ENCODE data around the gene CNTFR.
A peak's percentile ranks its signal among the peaks of the same experiment; 100 is the strongest.

CNTFR gene

GRCh38 chr9:34562135-34562745 is 27.3 kb downstream of the CNTFR start:
- no peak overlapping the region for H2BK120ac ChIP-seq (ENCODE audit: low read depth, low read length)
- H3K4me1 ChIP-seq (ENCODE audit: control insufficient read depth, insufficient read depth, low read depth, low read length), result peaks cover 10% of the 10 kb centered on the region
- no peak overlapping the region for H2AK5ac ChIP-seq (ENCODE audit: low read length, severe bottlenecking)
- no peak overlapping the region for H2BK5ac ChIP-seq (ENCODE audit: low read depth, low read length, poor library complexity, severe bottlenecking)
- H3K27ac ChIP-seq (ENCODE audit: low read length, poor library complexity, severe bottlenecking), result no peak overlapping the region
- no peak overlapping the region for H3K14ac ChIP-seq (ENCODE audit: low read length in 2 of 2)
- no peak for DNase-seq
- H3K4ac ChIP-seq (ENCODE audit: low read depth in 1 of 2, low read length in 2 of 2), result no peak overlapping the region
- H2BK12ac ChIP-seq (ENCODE audit: low read length in 2 of 2), result no peak overlapping the region
- H3K9me3 ChIP-seq (ENCODE audit: control insufficient read depth, low read length), result peaks cover 7% of the 10 kb centered on the region
- peaks cover 35 to 98% of the 10 kb centered on the region in 2 experiments for H3K27me3 ChIP-seq (ENCODE audit: control insufficient read depth in 1 of 2, insufficient read depth in 1 of 2, low read length in 2 of 2)
- H3K18ac ChIP-seq (ENCODE audit: low read depth in 1 of 2, low read length in 2 of 2), result no peak overlapping the region
- no peaks in the 10 kb centered on the region for H3K36me3 ChIP-seq (ENCODE audit: control insufficient read depth in 1 of 2, insufficient read depth in 2 of 2, low read depth in 1 of 2, low read length in 2 of 2)
- no peak overlapping the region for H3K23ac ChIP-seq (ENCODE audit: low read length in 2 of 2)
- no peak overlapping the region for H3K4me2 ChIP-seq (ENCODE audit: low read length, poor library complexity, severe bottlenecking)
- H4K8ac ChIP-seq (ENCODE audit: low read length), result no peak overlapping the region
- no peak overlapping the region for H3K4me3 ChIP-seq (ENCODE audit: insufficient read depth in 1 of 2, low read depth in 1 of 2, low read length in 2 of 2)
- 69% methylated on average over 7 of the region's 7 CpGs for WGBS
- H2AFZ ChIP-seq (ENCODE audit: low read depth, low read length), result no peak overlapping the region
- no peak overlapping the region for H3K9ac ChIP-seq (ENCODE audit: low read length)
- no peak overlapping the region for H2BK15ac ChIP-seq (ENCODE audit: low read depth, poor library complexity, severe bottlenecking)
- H4K91ac ChIP-seq (ENCODE audit: low read length), result no peak overlapping the region
- no peaks in the 10 kb centered on the region for H3K79me1 ChIP-seq (replicated peaks; ENCODE audit: low read length, poor library complexity, severe bottlenecking)

- Histone ChIP-seq H3K36me3 (ENCODE audit: control insufficient read depth in 1 of 2, insufficient read depth in 2 of 2, low read depth in 1 of 2, low read length in 2 of 2) (no peaks in the 10 kb centered on the region), H3K79me1 (replicated peaks; ENCODE audit: low read length, poor library complexity, severe bottlenecking) (no peaks in the 10 kb centered on the region), H3K9me3 (ENCODE audit: control insufficient read depth, low read length) (peaks cover 7% of the 10 kb centered on the region), H2BK12ac (ENCODE audit: low read length in 2 of 2) (no peak overlapping the region), H3K4me2 (ENCODE audit: low read length, poor library complexity, severe bottlenecking) (no peak overlapping the region), H3K4me1 (ENCODE audit: control insufficient read depth, insufficient read depth, low read depth, low read length) (peaks cover 10% of the 10 kb centered on the region), H2AFZ (ENCODE audit: low read depth, low read length) (no peak overlapping the region), H3K14ac (ENCODE audit: low read length in 2 of 2) (peak overlapping the region in 1 of 2 experiments; percentile 72), H3K4ac (ENCODE audit: low read depth in 1 of 2, low read length in 2 of 2) (no peak overlapping the region), H3K27me3 (ENCODE audit: control insufficient read depth in 1 of 2, insufficient read depth in 1 of 2, low read length in 2 of 2) (peaks cover 30 to 95% of the 10 kb centered on the region in 2 experiments), H2BK15ac (ENCODE audit: low read depth, poor library complexity, severe bottlenecking) (no peak overlapping the region), H2BK120ac (ENCODE audit: low read depth, low read length) (no peak overlapping the region), H3K9ac (ENCODE audit: low read length) (no peak overlapping the region), H4K91ac (ENCODE audit: low read length) (no peak overlapping the region), H2AK5ac (ENCODE audit: low read length, severe bottlenecking) (no peak overlapping the region), H3K23ac (ENCODE audit: low read length in 2 of 2) (no peak overlapping the region), H3K27ac (ENCODE audit: low read length, poor library complexity, severe bottlenecking) (no peak overlapping the region), H3K4me3 (ENCODE audit: insufficient read depth in 1 of 2, low read depth in 1 of 2, low read length in 2 of 2) (peak overlapping the region in 1 of 2 experiments; percentile 1), H3K18ac (ENCODE audit: low read depth in 1 of 2, low read length in 2 of 2) (no peak overlapping the region), H4K8ac (ENCODE audit: low read length) (no peak overlapping the region), H2BK5ac (ENCODE audit: low read depth, low read length, poor library complexity, severe bottlenecking) (no peak overlapping the region)
- WGBS, result 90% methylated on average over 21 of the region's 21 CpGs
- DNase-seq, result no peak
Measured at GRCh38 chr9:34560599-34561214, 28.8 kb downstream of the CNTFR start.

- 45% methylated on average over 11 of the region's 21 CpGs for WGBS
- Histone ChIP-seq H2BK120ac (ENCODE audit: low read depth, low read length) (peak overlapping the region; percentile 7), H2AFZ (ENCODE audit: low read depth, low read length) (no peak overlapping the region)
Measured at GRCh38 chr9:34559624-34560455, 29.7 kb downstream of the CNTFR start.

More at GRCh38 chr9:34559624-34560455, 29.7 kb downstream of the CNTFR start:
- DNase-seq, result peak; percentile 68
- Histone ChIP-seq H3K4me1 (ENCODE audit: control insufficient read depth, insufficient read depth, low read depth, low read length) (peaks cover 12% of the 10 kb centered on the region), H3K79me1 (replicated peaks; ENCODE audit: low read length, poor library complexity, severe bottlenecking) (no peaks in the 10 kb centered on the region), H3K14ac (ENCODE audit: low read length in 2 of 2) (peak overlapping the region in 1 of 2 experiments; percentile 9), H3K4ac (ENCODE audit: low read depth in 1 of 2, low read length in 2 of 2) (no peak overlapping the region), H2BK5ac (ENCODE audit: low read depth, low read length, poor library complexity, severe bottlenecking) (no peak overlapping the region), H3K18ac (ENCODE audit: low read depth in 1 of 2, low read length in 2 of 2) (peak overlapping the region in 1 of 2 experiments; percentile 0), H4K8ac (ENCODE audit: low read length) (peak overlapping the region; percentile 20), H3K4me3 (ENCODE audit: insufficient read depth in 1 of 2, low read depth in 1 of 2, low read length in 2 of 2) (peak overlapping the region in 1 of 2 experiments; percentile 1), H2BK12ac (ENCODE audit: low read length in 2 of 2) (no peak overlapping the region), H2BK15ac (ENCODE audit: low read depth, poor library complexity, severe bottlenecking) (no peak overlapping the region), H2AK5ac (ENCODE audit: low read length, severe bottlenecking) (no peak overlapping the region), H3K27me3 (ENCODE audit: control insufficient read depth in 1 of 2, insufficient read depth in 1 of 2, low read length in 2 of 2) (peaks cover 25 to 89% of the 10 kb centered on the region in 2 experiments), H3K9ac (ENCODE audit: low read length) (peak overlapping the region; percentile 50), H3K4me2 (ENCODE audit: low read length, poor library complexity, severe bottlenecking) (no peak overlapping the region), H3K23ac (ENCODE audit: low read length in 2 of 2) (no peak overlapping the region), H4K91ac (ENCODE audit: low read length) (peak overlapping the region; percentile 28), H3K27ac (ENCODE audit: low read length, poor library complexity, severe bottlenecking) (no peak overlapping the region), H3K36me3 (ENCODE audit: control insufficient read depth in 1 of 2, insufficient read depth in 2 of 2, low read depth in 1 of 2, low read length in 2 of 2) (no peaks in the 10 kb centered on the region), H3K9me3 (ENCODE audit: control insufficient read depth, low read length) (peaks cover 7% of the 10 kb centered on the region)

Data from mesenchymal stem cell (in vitro differentiated cells and primary cell).